Kidney tubule cell (primary cell): ENCODE data around the gene SF3B5.
"Not testable (repeated sequence)": the region's sequence is repeated elsewhere in the genome, so short reads cannot be mapped to it uniquely, and the experiment has no call there.

Experiments
- DNase-seq: peaks from one replicate; pipeline ENCODE4 v3.0.0-alpha.2; 2018; ENCODE audit warnings: low spot score

SF3B5 gene

DNA sequence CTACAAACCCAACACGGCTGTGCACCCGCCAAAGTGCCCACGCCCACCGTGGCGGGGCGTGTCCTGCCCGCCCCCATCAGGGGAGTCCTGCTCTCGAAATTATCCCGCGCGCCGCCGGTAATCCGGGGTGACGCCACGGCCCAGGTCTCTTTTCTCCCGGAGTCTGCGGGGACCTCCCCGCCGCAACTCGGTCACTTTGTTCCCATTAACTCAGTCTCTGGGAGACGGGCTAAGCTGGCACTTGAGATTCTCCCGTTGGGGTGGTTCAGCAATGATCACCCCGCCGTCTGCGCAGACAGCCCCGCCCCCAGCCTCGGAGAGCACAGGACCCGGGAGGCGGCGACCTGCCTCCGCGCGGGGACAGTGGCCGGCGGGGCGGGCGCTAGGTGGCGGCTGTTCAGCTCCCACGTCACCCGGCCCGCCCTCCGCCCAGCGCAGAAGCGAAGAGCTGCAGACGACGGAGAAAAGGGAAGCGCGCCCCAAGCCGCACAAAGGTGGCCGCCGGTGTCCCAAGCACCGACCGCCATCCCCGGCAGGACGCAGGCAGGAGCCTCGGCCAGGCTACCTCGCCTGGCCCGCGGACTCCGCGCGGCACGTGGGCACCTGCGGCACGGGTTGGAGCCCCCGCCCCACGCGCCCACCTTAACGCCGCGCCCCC lies 31.5 kb downstream of the SF3B5 start:
- peak; percentile 75 for DNase-seq

DNA sequence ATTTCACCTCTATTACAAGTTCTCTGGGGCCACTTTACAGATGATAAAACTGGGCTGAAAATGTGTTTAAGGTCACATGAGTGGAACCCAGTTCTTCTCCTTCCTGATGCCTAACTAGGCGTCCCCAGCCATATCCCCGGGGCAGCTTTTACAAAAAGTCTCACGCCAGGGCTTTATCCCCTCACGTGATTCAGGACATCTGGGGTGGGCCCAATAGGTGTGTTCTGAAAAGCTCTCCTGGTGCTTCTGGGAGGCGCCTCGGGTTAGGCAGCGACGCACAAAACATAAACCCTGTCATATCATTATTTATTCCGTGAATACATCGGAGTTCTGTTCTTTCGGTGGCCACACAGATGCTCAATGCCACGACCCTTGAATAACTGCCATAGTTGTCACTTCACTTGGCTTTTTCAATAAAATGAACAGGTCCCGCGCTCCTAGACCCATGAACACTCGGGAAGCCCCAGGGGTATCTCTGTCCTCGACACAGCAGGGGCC lies 32.1 kb downstream of the SF3B5 start:
- no peak for DNase-seq

DNA sequence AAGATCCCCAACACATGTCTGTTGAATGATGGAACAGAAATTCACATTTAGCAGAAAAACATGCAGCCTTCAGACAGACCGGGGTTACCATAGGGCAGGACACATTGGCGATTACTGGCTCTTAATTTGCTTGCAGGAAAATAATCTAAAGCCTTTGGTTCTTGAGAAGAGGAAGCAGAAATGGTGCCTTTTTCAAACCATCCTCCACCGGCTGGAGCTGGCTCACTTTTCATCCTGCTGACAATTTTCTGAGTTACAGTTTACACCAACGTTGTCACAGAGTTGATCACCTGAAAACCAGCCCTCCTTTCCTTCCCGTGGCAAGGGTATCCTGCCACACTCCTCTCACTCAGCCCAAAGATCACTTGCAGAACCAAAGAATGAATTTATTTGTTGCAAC lies 32.6 kb downstream of the SF3B5 start:
- DNase-seq: no peak

DNA sequence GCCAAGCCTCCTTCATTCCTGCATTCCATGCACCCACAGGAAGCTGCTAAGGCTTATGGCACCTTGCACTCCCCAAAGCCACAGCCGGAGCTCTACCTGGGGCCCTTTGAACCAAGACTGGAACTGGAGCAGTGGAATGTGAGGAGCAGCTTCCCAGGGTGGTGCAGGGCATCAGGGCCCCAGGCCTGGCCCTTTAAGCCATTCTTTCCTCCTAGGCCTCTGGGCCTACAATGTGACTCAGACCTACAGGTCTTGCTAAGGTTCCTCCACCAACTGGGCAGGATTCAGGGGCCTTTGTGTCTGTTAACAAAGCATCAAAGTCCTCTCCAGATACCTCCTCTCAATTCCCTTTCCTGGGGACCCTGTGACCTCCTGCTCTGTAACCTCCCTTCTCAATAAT lies 36.2 kb downstream of the SF3B5 start:
- no peak for DNase-seq

DNA sequence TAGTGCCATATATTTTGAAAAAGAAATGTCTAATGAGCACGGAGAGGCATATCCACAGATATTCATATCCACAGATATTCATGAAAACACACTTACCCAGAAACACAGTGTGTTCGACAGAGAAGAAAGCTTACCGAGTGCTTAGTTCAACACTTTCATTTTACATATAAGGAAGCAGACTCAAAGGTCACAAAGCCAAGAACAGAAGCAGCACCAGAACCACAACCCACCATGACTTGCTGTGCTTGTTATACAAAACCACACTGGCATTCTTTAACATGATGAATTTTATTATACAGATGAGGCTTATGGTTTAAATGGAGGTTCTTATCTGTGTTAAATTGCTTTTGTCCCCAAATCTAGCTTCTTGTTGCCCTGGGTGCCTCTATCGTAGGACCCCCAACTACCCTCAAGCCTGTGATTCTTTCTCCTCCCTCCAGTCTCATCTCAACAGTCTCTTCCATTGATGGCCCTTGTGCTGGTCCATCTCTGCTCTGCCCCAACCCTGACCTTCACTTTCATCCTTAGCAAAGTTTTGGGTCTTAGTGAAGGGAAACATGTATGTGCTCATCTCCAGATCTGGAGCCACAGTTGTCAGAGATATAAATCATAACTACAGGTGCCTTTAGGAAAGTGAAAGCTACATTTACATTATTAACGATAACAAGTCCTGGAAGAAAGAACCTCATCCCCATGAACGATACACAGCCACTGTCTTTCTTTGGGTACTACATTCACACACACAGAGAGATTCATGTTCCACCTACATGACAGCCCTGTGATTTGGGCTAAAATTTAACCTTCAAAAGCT lies 40.0 kb downstream of the SF3B5 start:
- no peak for DNase-seq

DNA sequence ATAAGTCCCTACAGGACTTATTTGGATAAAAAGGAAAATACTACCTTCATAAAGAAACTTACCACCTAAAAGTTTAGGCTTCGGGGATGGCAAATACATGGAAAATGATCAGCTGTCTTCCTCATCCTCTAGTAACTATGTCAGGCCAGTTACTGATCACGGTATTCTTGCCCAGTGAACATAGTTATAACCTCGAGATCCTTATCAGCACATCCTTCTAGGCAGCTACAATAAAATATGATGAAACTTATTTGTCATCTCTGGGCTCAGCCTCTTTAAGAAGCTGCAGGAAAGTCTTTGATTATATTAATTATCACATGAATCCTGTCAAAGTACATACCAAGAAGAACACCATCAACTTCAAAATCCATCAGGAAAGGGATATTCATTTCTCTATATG lies 41.8 kb downstream of the SF3B5 start:
- DNase-seq: no peak

DNA sequence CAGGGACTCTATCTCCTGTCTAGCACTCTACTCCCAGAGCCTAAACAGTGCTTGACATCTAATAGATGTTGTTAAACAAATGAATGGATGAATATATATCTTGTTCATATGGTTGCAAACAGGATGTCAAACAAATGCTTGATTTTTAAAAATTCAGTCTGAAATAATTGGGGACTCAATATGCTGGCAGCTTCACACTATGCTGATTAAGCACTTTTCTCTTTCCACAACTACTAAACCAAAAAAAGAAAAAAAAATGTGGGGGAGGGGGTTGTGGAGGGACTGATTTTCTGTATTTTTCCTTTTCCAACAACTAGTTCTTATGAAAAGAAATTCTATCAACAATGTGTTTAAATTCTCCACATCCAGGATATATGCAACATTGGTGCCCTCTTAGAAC lies 42.9 kb downstream of the SF3B5 start:
- no peak for DNase-seq

DNA sequence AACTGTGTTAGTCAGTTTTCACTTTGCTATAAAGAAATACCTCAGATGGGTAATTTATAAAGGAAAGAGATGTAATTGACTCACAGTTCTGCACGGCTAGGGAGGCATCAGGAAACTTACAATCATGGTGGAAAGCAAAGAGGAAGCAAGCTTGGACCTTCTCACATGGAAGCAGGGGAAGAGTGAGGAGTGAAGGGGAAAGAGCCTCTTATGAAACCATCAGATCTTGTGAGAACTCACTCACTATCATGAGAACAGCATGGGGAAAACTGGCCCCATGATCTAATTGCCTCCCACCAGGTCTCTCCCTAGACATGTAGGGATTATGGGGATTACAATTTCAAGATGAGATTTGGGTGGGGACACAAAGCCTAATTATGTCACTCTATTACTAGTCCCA lies 46.0 kb downstream of the SF3B5 start:
- DNase-seq: no peak

DNA sequence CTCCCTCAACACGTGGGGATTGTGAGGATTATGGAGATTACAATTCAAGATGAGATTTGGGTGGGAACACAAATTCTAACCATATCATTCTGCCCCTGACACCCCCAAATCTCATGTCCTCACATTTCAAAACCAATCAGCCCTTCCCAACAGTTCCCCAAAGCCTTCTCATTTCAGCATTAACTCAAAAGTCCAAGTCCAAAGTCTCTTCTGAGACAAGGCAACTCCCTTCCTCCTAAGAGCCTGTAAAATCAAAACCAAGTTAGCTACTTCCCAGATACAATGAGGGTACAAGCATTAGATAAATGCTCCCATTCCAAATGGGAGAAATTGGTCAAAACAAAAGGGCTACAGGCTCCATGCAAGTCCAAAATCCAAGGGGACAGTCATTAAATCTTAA lies 47.7 kb downstream of the SF3B5 start:
- DNase-seq: no peak

DNA sequence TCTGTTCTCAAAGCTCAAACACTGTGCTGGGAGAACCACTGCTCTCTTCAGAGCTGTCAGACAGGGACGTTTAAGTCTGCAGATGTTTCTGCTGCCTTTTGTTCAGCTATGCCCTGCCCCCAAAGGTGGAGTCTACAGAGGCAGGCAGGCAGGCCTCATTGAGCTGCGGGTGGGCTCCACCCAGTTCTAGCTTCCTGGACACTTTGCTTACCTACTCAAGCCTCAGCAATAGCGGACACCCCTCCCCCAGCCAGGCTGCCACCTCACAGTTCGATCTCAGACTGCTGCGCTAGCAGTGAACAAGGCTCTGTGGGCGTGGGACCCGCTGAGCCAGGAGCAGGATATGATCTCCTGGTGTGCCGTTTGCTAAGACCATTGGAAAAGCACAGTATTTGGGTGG lies 48.7 kb downstream of the SF3B5 start:
- not testable (repeated sequence) for DNase-seq

DNA sequence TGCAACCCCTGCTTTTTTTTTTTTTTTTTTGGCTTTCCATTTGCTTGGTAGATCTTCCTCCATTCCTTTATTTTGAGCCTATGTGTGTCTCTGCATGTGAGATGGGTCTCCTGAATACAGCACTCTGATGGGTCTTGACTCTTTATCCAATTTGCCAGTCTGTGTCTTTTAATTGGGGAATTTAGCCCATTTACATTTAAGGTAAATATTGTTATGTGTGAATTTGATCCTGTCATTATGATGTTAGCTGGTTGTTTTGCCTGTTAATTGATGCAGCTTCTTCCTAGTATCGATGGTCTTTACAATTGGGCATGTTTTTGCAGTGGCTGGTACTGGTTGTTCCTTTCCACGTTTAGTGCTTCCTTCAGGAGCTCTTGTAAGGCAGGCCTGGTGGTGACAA lies 50.4 kb downstream of the SF3B5 start:
- DNase-seq: not testable (repeated sequence)
